ENCODE data around the gene GRIA3.
"Not testable (repeated sequence)": the region's sequence is repeated elsewhere in the genome, so short reads cannot be mapped to it uniquely, and the experiment has no call there.

GRIA3 gene

DNA sequence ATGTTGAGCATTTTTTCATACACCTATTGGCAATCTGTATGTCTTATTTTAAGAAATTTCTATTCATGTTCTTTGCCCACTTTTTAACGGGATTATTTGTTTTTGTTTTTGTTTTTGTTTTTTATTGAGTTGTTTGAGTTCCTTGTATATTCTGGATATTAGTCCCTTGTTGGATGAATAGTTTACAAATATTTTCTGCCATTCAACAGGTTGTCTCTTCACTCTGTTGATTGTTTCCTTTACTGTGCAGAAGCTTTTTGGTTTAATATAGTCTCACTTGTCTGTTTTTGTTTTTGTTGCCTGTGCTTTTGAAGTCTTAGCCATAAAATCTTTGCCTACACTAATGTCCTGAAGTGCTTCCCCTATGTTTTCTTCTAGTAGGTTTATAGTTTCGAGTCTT is 202.1 kb downstream of the GRIA3 start:
- DNase-seq, result not testable (repeated sequence)

DNA sequence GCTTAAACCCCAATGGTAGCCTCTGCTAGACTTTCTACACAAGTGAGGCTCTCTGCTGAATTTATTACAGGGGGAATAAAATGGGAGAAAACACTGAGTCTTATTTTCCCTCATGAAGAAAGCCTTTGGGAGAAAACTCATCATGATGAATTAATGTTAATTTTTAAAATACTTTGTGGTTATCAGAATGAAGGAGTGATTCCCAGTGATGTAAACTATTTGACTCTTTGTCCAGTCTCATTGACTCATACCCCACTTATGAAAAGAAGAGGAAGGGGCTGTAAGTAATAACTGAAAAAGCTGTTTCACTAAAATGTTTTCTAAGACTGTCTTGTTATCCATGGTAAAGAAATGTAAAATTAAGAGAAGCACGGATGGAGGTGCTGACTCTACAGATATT is 208.8 kb downstream of the GRIA3 start:
- DNase-seq, result no peak

DNA sequence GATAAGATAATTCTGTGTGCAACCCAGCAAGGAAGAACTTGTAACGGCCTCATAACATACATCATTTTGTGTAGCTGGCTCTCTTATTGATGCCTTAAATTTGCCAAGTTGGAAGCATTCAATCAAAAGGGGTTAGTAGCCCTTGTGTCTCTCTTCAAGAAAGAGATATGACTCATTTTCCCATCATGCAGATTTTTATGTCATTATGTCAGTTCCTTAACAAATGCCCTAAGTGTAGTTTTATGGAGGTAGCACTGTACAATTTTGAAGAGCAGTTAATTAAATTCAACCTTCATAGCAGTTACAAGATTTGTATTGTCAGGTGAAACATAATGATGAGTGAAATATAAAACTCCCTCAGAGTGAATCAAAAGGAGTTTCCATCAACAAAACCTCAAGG is 215.6 kb downstream of the GRIA3 start:
- DNase-seq, result no peak

DNA sequence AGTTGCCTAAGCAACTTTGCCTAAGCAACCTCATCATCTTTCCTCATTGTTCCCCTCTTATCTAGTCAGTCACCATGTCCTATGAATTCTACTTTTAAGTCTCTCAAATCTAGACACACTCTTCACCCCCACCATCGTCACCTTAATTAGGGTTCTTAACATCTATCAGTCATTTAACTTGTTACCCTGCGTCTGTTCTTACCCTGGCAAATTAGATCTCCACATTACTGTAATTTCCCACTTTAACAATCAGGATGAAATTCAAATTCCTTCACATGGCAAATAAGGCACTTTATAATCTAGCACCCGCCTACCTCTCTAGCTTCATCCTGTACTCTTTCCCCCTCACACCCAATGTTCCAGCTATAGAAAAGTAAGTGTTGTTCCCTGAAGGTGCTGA is 221.2 kb downstream of the GRIA3 start:
- no peak for DNase-seq

DNA sequence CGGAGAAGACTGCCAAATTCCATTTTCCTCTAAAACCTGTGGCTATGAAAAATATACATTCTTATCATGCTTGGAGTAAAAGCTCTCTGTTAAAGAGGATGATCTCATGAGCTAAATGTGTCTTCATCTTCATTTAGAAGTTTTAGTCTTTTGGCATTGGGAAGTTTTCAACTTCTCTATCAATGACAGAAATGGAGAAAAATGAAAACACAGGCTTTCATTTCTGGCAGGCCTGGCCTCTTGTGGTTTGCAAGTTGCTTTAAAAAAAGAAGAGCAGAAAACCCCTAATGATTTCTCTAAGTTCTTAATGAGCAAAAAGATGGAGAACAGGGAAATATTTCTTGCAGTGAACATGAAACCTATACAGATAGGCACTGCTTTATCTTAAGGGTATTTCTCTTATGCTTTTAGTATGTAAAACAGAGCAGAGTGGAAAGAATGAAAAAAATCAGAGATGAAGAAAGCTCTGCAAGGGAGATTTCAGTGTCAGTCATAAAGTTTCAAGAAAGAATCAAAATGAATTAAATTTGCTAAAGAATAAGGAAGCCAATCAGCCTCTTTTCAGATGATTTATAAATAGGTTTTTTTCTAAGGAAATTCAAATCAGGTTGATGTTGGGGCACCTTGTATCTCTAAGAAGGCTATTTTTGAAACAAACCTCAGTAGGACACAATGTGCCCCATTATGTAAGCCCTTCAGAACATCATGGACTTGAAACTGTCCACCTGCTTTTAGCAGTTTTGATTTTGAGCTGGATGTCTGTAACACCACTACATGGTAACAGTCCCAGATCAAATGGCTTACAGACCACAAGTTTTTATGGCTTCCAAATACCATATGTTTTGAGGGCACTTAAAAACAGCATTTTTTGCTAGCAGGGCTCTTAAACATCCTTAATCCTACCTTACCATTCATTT is 225.0 kb downstream of the GRIA3 start:
- no peak for DNase-seq

DNA sequence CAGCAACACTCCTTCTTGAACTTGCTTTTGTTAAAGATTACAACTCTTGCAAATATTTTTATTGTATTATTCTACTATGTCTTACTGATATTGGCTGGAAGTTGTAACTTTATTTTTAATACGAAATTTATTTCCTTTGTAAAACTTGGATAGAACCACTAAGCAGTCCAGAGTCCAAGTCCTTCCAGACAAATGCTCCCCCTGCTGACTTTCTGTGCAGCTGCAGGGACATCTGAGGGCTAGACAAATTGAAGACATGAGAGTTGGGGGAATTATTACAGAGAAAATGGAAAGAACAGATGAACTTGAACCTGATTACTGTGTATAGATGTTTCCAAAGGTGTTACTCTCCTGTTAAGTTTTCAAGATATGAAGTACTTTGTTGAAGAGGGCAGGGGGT is 238.8 kb downstream of the GRIA3 start:
- DNase-seq, result no peak

DNA sequence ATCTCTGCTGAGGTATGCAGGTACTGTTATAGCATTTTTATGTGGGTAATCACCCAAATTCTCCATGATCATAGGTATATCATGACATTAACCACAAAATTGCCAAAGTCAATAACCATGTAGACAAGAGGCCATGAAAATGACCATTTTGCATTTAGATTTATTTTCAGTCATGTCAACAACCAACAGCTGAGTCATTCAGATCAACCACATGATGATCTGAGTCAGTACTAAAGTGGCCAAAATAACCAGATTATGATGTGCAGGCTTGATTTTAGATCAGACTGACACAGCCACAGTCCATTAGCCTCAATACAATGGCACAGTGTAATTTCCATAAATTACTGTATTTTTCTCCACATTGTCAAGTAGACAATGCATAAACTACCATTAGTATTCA is 240.5 kb downstream of the GRIA3 start:
- no peak for DNase-seq

DNA sequence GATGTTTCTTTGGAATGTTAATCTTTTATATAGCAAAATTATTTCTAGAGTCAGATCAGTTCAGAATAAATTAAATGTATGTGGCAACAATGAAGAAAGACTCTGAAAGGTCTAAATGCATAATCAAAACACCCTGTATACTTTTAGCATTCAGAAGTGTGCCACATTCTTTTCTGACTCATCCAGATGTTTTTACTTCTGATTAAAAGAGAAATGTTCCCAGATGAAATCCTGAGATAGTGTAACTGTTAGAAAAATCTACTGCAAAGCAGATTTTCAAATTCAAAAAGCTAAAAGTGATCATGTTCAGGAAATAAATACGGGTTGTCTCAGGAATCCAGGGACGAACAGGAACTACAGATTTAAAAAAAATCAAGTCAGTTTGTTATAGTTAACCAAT is 241.4 kb downstream of the GRIA3 start:
- DNase-seq, result no peak

DNA sequence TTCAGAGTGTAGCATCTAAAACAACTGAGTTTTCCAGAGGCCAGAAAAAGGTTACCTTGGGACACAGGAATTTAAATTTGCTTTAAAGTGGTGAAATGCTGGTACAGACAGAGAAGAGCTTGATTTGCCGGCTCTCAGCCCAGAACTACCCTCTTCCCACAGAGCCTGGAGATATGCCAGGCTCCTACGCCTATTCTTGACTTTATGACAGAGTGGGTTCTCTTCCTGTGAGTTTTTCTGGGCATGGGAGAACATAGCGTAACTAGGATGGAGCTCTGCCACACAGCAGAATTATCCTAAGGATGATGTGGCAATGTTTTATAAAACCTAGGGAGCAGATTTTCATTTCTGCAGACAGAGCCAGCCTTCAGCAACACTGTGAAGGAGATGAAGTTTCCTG is 241.8 kb downstream of the GRIA3 start:
- no peak for DNase-seq

DNA sequence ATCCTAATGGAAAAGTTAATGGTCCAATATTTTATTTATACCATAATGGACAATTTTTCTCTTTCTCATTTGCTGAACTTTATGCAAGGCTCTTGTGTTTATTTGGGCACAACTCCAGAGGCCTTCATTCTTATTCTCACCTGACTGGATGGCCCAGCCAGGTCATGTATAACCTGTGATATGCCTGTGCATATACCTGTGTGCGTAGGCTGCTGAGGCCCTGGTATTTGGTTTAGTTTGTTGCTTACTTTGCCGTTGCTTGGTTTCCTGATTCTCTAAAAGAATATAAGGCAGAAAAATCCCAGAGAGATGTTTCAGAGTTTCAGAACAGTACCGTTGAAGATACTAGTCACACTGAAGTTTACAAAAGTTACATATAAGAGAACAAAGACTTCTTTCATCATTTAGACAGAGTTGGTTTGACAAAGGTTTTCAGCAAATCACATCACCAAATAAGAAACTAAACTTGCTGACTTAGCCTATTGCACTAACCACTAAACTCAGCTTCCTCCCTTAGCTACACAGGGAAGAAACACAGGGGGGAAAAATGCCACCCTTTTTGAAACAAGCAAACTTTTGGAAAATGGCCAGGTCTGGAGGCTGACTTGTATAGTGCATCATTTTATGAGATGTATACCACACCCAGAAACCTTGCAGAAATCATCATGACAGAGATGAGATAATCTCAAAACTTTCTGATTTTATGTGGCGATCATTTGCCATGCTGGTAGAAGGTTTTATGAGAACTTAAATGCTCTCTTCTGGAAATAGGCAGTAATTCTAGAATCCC is 248.5 kb downstream of the GRIA3 start:
- no peak for DNase-seq

DNA sequence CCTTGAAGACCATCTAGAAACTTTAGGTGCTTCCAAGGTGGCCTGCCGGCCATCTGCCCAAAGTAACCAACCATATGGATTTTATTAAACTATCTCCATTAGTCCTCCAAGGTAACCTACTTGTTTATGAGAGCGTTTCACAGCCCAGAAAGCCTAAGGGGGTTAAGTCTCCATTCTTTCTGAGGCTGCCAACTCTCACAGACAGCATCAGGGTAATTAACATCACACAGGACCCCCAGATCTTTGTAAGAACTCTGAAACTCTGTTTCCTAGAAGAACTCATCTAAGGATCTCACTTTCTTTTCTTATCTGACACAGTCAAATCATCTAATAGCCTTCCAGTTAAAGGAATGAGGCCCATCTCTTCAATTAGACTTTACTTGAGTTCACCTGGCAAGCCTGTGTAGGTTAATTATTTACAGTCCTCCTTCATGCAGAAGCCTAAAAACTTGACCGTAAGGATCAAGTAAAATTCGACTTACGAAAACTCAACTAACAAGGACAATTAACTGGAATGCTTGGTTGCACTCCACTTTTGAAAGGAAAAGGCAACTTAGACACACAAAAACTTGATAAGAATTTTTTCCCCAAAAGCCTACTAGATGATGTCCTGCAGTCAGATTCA is 252.5 kb downstream of the GRIA3 start:
- no peak for DNase-seq

DNA sequence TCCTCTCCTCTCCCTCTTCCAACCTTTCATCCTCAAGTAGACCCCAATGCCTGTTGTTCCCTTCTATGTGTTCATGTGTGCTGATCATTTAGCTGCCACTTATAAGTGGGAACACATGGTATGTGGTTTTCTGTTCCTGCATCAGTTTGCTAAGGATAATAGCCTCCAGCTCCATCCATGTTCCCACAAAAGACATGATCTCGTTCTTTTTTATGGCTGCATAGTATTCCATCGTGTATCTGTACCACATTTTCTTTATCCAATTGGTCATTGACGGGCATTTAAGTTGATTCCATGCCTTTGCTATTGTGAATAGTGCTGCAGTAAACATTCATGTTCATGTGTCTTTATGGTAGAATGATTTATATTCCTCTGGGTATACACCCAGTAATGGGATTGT is 255.8 kb downstream of the GRIA3 start:
- not testable (repeated sequence) for DNase-seq

DNA sequence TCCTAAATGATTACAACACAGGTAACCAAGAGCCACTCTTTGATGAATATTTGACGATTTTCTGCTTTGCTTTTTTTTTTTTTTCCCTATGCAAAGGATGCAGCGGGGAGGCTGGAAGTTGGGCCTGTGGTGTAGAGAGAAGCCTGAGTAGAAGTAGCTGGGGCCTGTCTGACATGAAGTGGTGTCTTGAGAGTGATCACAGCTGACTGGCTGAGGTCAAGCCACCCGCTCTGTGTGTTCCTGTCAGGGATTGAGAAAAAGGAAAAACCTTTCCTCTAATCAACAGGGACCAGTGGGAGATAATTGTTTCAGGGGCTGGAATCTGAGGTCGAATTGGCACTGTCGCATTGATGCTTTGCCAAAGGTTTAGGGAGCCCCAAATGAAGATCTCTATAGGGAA is 258.7 kb downstream of the GRIA3 start:
- DNase-seq, result no peak

DNA sequence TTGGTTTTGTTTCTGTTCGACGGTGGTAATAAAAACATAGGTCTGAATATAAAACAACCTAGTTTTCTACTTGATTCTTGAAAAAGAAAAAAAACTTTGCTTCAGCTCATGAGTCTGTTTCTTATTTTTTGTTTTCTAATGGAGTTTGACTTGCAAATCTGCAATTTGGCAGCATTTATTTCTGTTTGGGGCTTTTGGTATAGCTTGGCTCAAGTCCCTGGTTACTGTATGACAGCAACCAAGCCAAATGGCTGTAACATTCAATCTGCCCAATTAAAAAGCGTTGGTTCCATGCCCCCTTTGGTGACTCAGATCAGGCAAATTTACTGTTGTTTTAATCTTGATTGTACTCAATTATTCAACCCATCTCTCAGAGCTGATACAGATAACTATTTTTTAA is 263.4 kb downstream of the GRIA3 start:
- no peak for DNase-seq

DNA sequence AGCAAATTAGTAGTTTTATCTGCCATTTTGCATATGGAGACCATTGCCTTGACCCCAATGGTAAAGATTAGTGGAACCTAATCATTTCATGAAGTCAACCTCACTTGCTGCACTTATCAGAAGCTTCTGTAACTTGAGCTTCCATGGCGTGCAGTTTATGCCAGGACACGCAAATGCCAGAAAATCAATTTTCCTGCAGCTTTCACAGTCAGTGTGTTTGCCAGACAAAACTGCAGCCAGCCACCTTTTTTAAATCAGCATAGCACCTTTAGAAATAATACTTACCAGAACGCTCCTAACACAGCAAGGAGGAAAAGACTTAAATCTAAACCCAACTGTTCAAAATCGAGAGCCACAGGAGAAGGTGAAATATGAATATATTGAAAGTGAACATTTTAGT is 265.3 kb downstream of the GRIA3 start:
- no peak for DNase-seq

DNA sequence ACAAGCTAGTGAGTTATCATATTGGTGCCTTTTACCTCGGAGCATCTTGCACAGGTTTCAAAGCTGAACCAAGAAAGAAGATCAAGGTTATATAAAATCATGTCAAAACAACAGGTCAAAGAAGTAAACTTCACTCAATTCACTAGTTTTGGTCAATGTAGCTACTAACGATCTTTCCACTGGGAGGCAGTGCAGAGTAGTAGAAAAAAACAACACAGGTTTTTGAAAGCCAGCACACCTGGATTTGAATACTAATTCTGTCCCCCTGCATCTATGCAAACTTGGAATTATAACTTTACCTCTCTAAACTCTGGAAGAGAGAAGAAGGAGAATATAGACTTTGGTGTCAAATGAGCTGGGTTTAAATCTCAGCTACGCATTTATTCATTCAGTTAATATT is 266.1 kb downstream of the GRIA3 start:
- DNase-seq, result no peak

DNA sequence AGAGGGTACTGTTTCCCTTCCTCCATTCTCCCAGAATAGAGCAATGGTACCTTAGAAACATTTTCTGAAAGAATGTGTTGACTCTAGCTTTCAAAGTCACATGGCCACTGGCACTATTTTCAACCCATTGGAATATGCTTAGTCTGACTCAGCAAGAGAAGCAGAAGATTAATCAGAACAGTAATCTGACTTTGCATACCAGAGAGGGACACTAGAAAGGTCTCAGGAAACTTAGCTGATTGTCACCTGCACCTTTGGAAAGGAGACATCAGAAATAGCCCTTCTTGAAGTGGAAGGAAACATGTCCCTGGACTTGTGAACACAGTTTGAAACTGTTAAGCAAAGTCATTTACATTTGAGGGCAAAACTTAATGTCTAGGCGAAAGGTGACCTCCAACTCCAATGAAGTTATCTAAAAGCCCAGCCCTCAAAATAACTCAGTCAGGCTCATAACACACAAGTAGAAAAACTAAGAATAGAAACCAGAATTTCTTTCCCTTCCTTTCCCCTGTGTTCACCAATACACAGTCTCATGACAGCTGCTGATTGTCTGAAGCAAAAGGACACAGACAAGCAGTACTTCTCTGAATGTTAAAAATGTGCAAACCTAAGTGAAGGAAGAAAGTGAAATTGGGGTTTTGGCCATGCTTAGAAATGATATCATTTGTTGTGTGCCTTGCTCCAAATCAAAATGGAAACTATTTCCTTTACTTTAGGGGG is 270.8 kb downstream of the GRIA3 start:
- DNase-seq, result no peak

DNA sequence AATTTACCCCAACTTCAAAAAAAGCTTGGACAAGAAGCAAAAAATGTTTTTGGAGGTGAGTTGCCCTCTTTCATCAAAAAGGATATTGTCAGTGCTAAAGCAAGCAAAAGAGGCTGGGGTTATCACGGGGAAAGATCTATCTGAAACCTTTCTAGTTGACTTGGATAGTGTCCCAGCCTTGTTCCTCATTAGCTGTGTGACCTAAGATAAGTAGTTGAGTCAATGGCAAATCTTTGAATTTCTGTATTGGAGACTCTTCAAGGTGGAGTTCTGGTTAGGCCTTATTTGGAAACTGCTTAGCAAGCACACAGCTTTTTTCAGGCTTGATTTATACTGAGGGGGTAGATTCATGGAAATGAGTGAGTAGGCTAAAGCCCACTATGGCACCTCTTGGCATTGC is 271.6 kb downstream of the GRIA3 start:
- DNase-seq, result no peak

DNA sequence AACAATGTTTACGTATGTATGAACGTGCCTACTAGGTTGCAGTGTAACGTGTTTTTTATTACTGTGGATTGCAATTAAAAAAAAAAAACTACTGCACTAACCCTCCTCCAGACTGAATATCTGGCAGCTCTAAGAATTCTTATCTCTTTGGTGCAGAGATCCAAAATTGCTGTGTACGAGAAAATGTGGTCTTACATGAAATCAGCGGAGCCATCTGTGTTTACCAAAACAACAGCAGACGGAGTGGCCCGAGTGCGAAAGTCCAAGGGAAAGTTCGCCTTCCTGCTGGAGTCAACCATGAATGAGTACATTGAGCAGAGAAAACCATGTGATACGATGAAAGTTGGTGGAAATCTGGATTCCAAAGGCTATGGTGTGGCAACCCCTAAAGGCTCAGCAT is 280.6 kb downstream of the GRIA3 start:
- no peak for DNase-seq

DNA sequence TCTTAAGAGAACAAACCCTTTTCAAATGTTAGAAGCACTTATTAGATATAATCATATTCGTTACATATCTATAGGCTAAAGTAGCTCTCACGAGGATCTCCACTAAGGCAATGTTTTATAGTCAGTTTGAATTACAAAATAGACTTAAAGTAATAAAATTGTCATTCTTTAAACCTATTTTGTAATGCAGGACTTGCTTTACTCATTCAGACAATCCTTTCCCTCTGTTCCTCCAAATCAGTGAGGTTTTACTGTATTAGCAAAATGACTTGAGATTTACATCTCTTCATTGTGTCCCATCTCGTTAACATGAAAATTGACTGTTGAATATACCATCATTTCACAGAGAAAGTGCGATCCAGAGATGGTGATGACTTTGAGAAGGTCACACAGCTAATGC is 284.4 kb downstream of the GRIA3 start:
- no peak for DNase-seq

DNA sequence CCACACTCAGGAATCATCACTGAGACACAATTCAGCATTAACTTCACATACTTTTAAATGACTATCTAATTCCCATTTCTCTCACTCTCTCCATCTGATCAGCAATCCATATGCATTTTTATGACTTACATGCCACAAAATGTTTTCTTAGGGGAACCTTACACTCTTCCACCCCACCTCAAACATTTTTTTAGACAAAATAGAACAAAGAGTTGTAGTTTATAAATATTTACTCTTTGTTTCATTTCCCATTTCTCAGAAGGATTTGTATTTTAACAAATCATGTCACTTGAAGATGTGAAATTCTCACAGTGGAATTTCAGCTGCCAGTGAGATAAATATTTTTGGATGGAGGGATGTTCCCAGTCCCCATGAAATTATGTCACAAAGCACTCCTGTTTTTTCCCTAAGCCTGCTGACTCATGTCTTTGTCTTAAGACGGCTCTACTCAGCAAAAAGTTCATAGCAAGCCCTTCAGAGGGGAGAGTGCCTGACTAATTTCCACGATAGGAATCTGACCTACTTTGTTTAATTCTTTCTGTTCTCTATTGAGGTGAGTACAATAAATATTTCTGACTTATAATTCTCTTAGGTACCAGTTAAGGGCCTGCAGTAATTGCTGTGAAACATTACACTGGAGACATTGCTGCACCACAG is 291.1 kb downstream of the GRIA3 start:
- DNase-seq, result no peak

DNA sequence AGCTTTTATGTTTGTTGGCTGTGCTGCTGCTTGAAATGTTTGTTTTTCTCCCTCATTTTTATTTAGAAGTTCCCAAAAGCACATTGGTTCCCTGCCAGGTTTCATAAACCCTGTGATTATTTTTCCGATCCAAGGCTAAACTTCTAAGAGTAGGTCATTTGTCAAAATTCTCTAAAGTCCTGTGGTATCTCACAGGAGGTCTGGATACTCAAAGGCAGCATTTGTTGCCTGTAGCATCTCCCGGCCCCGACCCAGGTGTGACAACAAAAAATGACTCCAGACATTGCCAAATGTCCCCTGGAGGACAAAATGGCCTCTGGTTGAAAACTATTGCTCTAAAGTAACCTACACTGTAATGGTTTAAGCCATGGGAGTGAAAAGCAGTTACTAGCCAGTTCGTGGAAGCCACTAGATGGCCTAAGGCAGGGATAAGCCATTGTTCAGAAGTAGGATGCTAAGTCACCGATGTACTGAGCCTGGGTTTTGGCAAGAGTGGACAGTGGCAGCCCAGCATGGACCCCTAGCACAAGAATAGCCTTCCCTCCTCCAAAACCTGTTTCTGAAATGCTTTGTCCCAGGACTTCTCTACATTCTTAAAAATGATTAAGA is 292.6 kb downstream of the GRIA3 start:
- DNase-seq, result no peak

Data from activated CD4-positive, CD25-positive, alpha-beta regulatory T cell treated with anti-CD3 and anti-CD28 coated beads, Interleukin-2, amount 50 U/mL, for 72 hours (primary cell).